ENCODE measurements around the gene OR7G2. TPM values are rescaled to one million over a fixed set of nuclear protein-coding genes. Genes with fewer than 3 reads are reported as not detected.

Gene OR7G2
- total RNA-seq, 3 donors from 2014 or later (not counting 1 experiment from before 2014, with no cell fraction given), result not detected

GRCh38 chr19:9078651-9079050 is 28.6 kb downstream of the OR7G2 start:
- H3K9me3 Mint-ChIP-seq, result no peaks in the 10 kb centered on the region
- WGBS (ENCODE audit: insufficient coverage), result 100% methylated on average over 3 of the region's 4 CpGs
- peaks cover 0 to 3% of the 10 kb centered on the region in 2 donors for H3K4me1 Mint-ChIP-seq

GRCh38 chr19:9076901-9077300 is 30.4 kb downstream of the OR7G2 start:
- no peak for DNase-seq
- intact Hi-C loops (cut with micrococcal nuclease), result loop anchor here (5.0 kb wide), 1 partner anchor 425 kb away; no protein-coding TSS in a partner anchor

More at GRCh38 chr19:9078651-9079050, 28.6 kb downstream of the OR7G2 start:
- H3K4me3 ChIP-seq (ENCODE audit: low read length), result no peak overlapping the region
- intact Hi-C loops (cut with micrococcal nuclease), result loop anchor here (5.0 kb wide), 1 partner anchor 426 kb away; no protein-coding TSS in a partner anchor
- peaks cover 0 to 8% of the 10 kb centered on the region in 2 donors for H3K27me3 Mint-ChIP-seq (ENCODE audit: low read depth in 2 of 2)
- no peak overlapping the region for H3K4me3 Mint-ChIP-seq
- no peaks in the 10 kb centered on the region for H3K27me3 ChIP-seq (ENCODE audit: control insufficient read depth, insufficient read depth, low read length)
- ATAC-seq (no peak), DNase-seq (no peak)
- no peak for TF ChIP-seq CTCF (IDR thresholded peaks at IDR 0.05)
- no peaks in the 10 kb centered on the region for H3K36me3 Mint-ChIP-seq
- H3K4me1 ChIP-seq (ENCODE audit: control insufficient read depth, insufficient read depth, low read length), result peaks cover 2% of the 10 kb centered on the region
- no peak overlapping the region for H3K27ac ChIP-seq (ENCODE audit: low read length)
- H3K9me3 ChIP-seq (ENCODE audit: control insufficient read depth, insufficient read depth, low read length), result no peaks in the 10 kb centered on the region
- H3K36me3 ChIP-seq (ENCODE audit: control insufficient read depth, insufficient read depth, low read length), result no peaks in the 10 kb centered on the region
- no peak overlapping the region for H3K27ac Mint-ChIP-seq

GRCh38 chr19:9075064-9075949 is 32.0 kb downstream of the OR7G2 start:
- no peak for DNase-seq
- peaks cover 0 to 3% of the 10 kb centered on the region in 2 donors for H3K4me1 Mint-ChIP-seq
- Histone ChIP-seq H3K4me3 (ENCODE audit: low read length) (no peak overlapping the region), H3K4me1 (ENCODE audit: control insufficient read depth, insufficient read depth, low read length) (peaks cover 2% of the 10 kb centered on the region), H3K9me3 (ENCODE audit: control insufficient read depth, insufficient read depth, low read length) (no peaks in the 10 kb centered on the region), H3K27ac (ENCODE audit: low read length) (no peak overlapping the region), H3K27me3 (ENCODE audit: control insufficient read depth, insufficient read depth, low read length) (no peaks in the 10 kb centered on the region), H3K36me3 (ENCODE audit: control insufficient read depth, insufficient read depth, low read length) (no peaks in the 10 kb centered on the region)
- no peaks in the 10 kb centered on the region for H3K36me3 Mint-ChIP-seq
- WGBS (ENCODE audit: insufficient coverage), result 67% methylated on average over 16 of the region's 16 CpGs
- TF ChIP-seq CTCF (IDR thresholded peaks at IDR 0.05), result no peak
- no peak overlapping the region for H3K4me3 Mint-ChIP-seq
- intact Hi-C loops (cut with micrococcal nuclease), result loop anchor here (5.0 kb wide), 1 partner anchor 423 kb away; no protein-coding TSS in a partner anchor
- H3K27me3 Mint-ChIP-seq (ENCODE audit: low read depth in 2 of 2), result no peaks in the 10 kb centered on the region
- H3K9me3 Mint-ChIP-seq, result no peaks in the 10 kb centered on the region
- H3K27ac Mint-ChIP-seq, result no peak overlapping the region
- ATAC-seq, result peak in 1 of 3 donors; percentile 31

More at GRCh38 chr19:9076901-9077300, 30.4 kb downstream of the OR7G2 start:
- no peak overlapping the region for H3K27ac Mint-ChIP-seq
- WGBS (ENCODE audit: insufficient coverage), result 94% methylated on average over 10 of the region's 10 CpGs
- no peaks in the 10 kb centered on the region for H3K36me3 ChIP-seq (ENCODE audit: control insufficient read depth, insufficient read depth, low read length)
- H3K9me3 Mint-ChIP-seq, result no peaks in the 10 kb centered on the region
- H3K4me3 ChIP-seq (ENCODE audit: low read length), result no peak overlapping the region
- H3K4me1 ChIP-seq (ENCODE audit: control insufficient read depth, insufficient read depth, low read length), result peaks cover 2% of the 10 kb centered on the region
- ATAC-seq, result no peak
- H3K27me3 Mint-ChIP-seq (ENCODE audit: low read depth in 2 of 2), result no peaks in the 10 kb centered on the region
- TF ChIP-seq CTCF (IDR thresholded peaks at IDR 0.05), result no peak
- H3K27ac ChIP-seq (ENCODE audit: low read length), result no peak overlapping the region
- H3K9me3 ChIP-seq (ENCODE audit: control insufficient read depth, insufficient read depth, low read length), result no peaks in the 10 kb centered on the region
- peaks cover 0 to 3% of the 10 kb centered on the region in 2 donors for H3K4me1 Mint-ChIP-seq
- no peaks in the 10 kb centered on the region for H3K27me3 ChIP-seq (ENCODE audit: control insufficient read depth, insufficient read depth, low read length)
- no peaks in the 10 kb centered on the region for H3K36me3 Mint-ChIP-seq
- no peak overlapping the region for H3K4me3 Mint-ChIP-seq

All from natural killer cell (primary cell).